Colon (tissue), 2 donors: ENCODE data around the gene ANAPC10.
"Not testable (repeated sequence)": the region's sequence is repeated elsewhere in the genome, so short reads cannot be mapped to it uniquely, and the experiment has no call there.

Experiments used
- FAIRE-seq: peaks from 2 replicates; lab custom pipeline; 2012; peaks lifted over from hg19 to GRCh38; lab: Jason Lieb, UNC
- donor health status: control.
- donor health status: control.

Gene ANAPC10

DNA sequence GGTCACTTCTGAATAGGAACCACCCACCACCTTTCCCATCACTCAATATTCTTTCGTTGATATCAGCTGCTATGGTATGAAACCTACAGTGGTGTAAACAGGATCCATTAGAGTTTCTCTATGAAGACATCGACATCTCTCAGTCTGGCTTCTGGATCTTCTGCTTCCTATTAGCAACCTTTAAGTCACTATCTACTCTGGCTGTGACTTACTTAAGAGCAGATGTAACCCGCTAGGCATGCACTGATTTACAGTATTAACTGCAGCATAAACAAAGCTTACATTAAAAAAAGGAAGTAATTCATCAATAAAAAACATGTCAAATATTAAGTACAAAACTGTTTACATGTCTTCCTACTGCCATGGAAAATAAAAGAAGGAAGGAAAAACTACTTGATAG lies 96.4 kb downstream of the ANAPC10 start:
- no peak for FAIRE-seq

DNA sequence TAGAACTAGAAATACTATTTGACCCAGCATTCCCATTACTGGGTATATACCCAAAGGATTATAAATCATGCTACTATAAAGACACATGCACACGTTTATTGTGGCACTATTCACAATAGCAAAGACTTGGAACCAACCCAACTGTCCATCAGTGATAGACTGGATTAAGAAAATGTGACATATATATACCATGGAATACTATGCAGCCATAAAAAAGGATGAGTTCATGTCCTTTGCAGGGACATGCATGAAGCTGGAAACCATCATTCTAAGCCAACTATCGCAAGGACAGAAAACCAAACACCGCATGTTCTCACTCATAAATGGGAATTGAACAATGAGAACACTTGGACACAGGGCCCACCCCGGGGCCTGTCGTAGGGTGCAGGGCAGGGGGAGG lies 97.3 kb downstream of the ANAPC10 start:
- FAIRE-seq = not testable (repeated sequence)

DNA sequence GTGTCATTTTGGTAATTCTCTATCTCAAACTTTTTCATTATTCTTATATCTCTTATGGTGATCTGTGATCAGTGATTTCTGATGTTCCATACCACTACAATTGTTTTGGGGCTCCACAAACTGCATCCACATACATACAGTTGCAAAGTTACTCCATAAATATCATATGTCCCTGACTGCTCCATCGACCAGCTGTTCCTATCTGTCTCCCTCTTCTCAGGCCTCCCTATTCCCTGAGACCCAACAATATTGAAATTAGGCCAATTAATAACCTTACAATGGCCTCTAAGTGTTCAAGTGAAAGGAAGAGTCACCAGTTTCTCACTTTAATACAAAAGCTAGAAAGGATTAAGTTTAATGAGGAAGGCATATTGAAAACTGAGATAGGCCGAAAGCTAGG lies 108.7 kb downstream of the ANAPC10 start:
- FAIRE-seq = no peak

DNA sequence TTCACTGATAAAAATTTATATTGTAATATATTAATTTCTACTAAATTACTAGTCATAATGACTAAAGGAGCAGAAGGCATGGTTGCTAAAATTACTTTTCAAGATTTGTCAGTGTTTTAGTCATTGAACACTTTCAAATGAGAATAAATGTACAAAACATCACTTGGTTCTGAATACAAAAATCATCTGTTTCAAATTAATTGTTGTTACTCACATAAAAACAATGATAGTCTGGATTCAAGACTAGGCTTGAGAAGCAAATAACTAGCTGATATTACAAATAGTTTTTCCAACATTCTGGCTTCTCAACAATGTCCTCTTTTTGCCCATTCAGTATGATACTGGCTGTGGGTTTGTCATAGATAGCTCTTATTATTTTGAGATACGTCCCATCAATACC lies 112.5 kb downstream of the ANAPC10 start:
- peak; percentile 81 for FAIRE-seq

DNA sequence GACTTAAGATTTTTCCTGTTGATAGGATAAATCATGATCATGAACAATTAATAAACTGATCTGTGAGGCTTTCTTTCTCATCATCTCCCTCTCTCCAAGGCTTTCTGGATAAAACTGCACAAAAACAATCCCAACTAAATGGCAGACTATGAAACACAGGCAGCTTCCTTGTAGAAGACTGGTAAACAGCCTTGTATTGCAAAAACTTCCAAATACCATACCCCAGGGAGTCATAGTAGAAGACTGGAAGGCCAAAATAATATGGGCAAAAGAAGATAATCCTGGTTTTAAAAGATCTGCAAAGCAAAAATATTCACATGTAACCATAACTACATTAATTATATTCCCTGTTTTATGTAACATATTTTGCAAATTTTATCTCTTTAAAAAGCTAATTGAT lies 113.0 kb downstream of the ANAPC10 start:
- FAIRE-seq = no peak

DNA sequence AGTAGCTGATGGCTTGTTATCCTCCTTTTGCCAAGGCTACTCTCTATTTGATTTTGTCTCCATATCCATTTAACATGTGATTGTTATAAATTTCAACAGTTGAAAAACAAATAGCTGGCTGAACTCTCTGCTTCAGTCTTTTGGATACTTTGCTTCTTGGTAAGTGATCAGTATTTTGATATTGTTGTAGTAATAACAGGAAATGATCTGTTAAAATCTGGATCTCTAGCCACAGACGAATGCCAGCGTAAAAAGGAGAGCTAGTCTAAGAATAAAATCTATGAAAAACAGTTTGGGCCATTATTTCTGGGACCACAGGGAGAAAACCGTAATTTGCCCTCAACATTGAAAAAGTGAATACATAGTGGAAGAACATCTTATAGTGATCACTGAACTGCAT lies 113.8 kb downstream of the ANAPC10 start:
- no peak for FAIRE-seq

DNA sequence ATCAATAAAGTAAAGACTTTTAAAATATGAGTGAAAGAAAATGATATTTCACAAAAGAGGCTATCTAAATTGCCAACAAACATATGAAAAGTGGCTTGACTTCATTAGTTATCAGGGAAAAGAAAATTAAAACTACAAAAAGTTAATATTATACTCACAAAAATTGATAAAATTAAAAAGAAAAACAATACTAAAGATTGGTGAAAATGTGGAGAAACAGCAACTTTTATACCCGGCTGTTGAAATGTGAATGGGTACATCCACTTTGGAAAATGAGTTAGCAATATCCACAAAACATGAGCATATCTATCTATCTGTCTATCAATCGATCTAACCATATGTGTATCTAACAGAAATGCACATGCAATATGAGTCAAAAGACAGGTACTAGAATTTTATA lies 122.3 kb downstream of the ANAPC10 start:
- FAIRE-seq = no peak

DNA sequence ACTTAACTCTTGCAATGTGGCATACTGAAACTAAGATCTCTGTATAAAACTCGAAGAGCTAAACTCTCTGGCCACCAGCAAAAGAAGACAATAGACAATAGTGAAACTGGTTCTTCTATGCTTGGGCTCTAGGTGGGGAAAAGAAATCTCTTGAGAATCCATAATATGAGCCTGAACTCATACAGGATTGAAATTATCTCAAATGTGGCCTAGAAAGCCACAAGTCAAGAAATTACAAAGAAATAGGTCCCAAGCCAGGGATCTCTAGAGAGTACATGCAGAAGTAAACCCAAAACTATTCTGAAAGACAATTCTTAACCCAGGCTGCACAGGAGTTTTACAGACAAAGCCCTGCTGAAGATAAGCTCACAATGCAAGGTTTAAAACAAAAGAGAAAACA lies 127.4 kb downstream of the ANAPC10 start:
- no peak for FAIRE-seq

DNA sequence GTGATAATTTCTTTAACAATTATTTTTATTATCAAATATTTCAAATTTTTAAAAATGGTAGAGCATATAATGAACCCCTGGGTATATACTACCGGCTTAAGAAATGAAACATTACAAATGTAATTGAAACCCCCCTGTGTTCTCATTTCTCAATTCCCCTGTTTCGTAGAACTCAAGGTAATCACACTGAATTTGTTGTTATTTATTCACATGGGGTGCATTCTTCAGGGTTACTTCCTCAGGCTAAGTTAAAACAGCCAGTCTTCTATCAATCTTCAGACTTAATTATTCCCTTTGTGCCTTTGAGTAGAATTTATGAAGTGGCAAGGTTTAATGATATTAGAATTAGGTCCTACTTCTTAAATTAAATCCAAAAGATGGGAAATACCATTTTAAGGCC lies 128.2 kb downstream of the ANAPC10 start:
- FAIRE-seq = no peak

DNA sequence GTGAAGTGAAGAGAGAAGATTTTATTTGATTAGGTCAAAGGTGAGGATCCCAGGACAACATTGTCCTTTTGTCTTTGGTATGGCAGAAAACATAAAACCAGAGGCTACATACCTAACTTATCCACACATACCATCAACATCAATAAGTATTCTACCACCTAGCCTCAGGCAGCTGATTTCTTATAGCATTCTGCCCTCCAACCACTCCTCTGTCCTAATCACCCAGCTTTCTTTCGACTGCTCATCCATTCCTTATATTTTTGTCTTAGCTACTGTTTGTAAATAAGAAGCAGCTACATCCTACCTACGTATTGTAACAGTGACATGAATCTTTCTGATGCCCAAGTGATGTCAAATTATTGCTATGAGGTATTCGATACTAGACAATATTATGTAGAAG lies 129.4 kb downstream of the ANAPC10 start:
- FAIRE-seq = no peak

DNA sequence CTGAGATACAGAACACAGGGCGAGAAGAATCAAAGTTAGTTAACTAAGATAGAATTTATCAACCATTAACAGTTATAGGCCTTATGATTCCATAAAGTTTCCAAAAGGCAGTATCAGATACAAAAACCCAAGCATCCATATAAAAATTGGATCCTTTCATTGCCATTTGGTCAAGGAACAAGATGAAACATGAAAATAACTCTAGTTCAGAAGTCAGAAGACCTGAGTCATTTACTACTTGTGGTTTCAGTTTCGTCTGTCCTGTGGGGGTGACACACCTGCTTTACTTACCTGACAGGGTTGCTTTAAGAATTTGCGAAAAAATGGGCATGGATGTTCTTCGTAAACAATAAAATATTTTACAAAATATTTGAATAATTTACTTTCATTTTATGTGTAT lies 130.8 kb downstream of the ANAPC10 start:
- no peak for FAIRE-seq

DNA sequence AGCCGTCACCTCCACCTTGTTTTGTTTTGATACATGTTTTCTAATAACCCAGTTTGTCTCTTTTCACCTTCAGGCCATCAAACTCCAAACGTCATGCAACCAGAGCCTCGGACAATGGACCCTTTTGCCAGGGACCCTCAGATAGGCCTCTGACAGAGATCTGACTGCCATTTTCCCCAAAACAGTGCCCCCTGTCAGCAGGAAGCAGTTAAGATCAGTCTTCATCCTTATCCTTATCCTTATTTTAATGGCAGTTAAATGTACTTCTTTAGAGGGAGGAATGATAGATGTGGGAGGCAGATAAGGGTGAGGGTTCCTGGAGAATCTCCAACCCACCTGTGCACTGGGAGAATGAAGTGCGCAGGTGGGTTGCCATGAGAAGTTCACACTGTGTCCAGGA lies 135.7 kb downstream of the ANAPC10 start:
- no peak for FAIRE-seq

DNA sequence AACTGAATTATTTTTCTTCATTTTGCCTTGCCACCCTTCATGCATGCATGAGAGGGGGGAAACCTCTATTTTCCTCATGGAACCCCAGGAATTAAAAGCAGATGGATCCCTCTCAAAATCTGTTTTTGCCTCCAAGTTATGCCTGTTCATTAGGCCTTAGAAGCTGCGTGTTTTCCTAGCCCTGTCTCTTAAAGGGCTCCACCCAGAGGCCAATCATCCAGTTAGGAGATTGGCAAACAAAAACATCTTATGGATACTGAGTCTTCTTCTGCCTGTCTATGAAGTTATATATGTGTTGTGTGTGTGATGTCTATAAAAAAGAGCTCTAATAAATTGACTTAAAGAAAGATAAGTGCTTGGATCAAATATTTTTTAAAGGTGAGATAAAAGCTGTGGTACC lies 142.9 kb downstream of the ANAPC10 start:
- no peak for FAIRE-seq

DNA sequence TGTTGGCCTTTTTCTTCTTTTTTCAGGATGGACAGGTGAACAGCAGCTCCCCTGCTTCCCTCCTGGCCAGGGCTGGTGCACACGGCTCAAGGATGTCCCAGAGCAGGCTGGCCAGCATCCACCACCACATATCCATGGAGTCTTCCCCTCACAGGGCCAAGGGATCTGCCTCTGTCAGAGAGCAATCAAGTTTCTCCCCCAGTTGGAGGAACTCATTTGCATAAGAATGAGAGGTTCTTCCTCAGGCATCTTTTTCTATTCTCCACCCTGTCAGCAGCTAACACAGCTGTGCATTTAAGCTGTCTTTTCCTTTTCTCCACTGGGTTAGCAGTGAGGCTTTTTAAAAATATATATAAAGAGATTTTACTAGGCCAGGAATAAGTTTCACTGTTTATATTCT lies 143.8 kb downstream of the ANAPC10 start:
- FAIRE-seq = no peak

DNA sequence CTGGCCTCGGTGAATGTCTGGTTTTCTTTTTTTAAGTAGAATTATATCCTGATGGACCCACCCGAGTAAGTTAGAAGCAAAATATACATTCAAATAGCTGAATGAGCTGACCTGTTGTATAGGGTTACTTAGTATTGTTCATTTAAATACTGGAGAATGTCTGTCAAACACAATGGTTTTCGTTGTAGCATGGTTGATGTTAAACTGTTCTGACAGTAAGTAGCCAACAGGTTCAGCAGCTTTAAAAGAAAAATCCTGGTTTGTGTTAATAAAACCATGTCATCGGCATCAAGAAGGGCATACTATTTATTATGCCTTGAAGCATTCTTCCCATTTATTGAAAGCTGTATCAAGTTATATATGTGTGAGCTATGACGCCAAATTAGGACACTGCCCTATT lies 149.6 kb downstream of the ANAPC10 start:
- no peak for FAIRE-seq

DNA sequence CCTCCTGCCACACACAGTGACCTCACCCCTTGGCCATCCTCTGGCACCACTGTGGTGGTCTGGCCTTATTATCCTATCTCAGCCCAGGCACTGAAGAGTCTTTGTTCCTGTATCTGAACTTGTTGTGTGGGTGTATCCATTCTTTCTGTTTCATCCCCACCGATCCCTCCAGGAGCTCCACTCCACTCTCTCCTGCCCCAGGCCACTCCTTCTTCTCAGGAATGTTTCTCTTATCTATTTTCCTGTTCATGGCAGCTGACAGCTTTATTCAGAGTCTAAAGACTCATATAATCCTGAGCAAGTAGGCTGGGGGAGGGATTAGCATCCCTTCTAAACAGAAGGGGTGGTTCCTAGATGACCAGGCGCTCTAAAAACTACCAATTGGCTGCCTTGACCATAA lies 150.0 kb downstream of the ANAPC10 start:
- FAIRE-seq = no peak
